ENCODE data around the gene TAB2.

DNA sequence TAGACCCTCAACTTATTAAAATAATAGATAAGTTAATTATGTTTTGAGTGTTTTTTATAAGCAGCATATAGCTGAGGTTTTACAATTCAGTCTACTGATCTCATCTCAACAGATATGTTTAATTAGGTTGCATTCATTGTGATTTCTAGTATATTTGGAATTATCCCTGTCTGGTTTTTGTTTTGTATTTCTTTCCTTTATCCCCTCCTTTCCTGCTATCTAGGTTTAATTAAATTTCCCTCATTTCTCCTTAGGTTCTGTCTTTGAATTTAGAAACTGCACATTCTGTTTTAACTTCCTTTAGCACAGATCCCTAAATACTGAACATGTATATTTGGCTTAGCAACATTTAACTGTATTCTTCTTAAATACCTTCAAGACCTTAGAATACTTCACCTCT is 77.7 kb downstream of the TAB2 start:
- no peak for TF ChIP-seq CTCF (IDR thresholded peaks at IDR 0.05; ENCODE audit: low read depth, low read length, poor library complexity, severe bottlenecking)
- TF ChIP-seq EZH2phosphoT487 (IDR thresholded peaks at IDR 0.05; ENCODE audit: borderline replicate concordance, low read length): no peak

All from DOHH2 (cell line).